ENCODE measurements around the gene OSTN. TPM values are rescaled to one million over a fixed set of nuclear protein-coding genes. Genes with fewer than 3 reads are reported as not detected.
"Not testable (repeated sequence)": the region's sequence is repeated elsewhere in the genome, so short reads cannot be mapped to it uniquely, and the experiment has no call there.

OSTN gene
- total RNA-seq, 2 experiments from 2014 or later = not detected

- ChIA-PET POLR2A (no interaction called here), CTCF (no interaction called here)
- no peak overlapping the region for H3K27ac Mint-ChIP-seq
- no peak for TF ChIP-seq CTCF (IDR thresholded peaks at IDR 0.05)
- H3K36me3 Mint-ChIP-seq (ENCODE audit: low read depth) = no peaks in the 10 kb centered on the region
- H3K27me3 Mint-ChIP-seq = peaks cover 2% of the 10 kb centered on the region
- no peak for ATAC-seq
- no peak overlapping the region for H3K4me3 Mint-ChIP-seq
- intact Hi-C loops (cut with micrococcal nuclease) = no loop called here
- no peaks in the 10 kb centered on the region for H3K9me3 Mint-ChIP-seq
- no peaks in the 10 kb centered on the region for H3K4me1 Mint-ChIP-seq (ENCODE audit: low read depth)
- DNase-seq = no peak
Measured at GRCh38 chr3:191269289-191270085, 70.4 kb downstream of the OSTN start.

GRCh38 chr3:191275244-191275643 lies 76.2 kb downstream of the OSTN start:
- H3K9me3 Mint-ChIP-seq; H3K4me3 Mint-ChIP-seq; H3K27ac Mint-ChIP-seq; H3K4me1 Mint-ChIP-seq (ENCODE audit: low read depth); DNase-seq; H3K36me3 Mint-ChIP-seq (ENCODE audit: low read depth); H3K27me3 Mint-ChIP-seq; ATAC-seq; POLR2A ChIA-PET; intact Hi-C loops (cut with micrococcal nuclease); CTCF ChIA-PET: not testable (repeated sequence)

- intact Hi-C loops (cut with micrococcal nuclease) = no loop called here
- DNase-seq (no peak), ATAC-seq (no peak)
- Mint-ChIP-seq H3K27ac (no peak overlapping the region), H3K9me3 (no peaks in the 10 kb centered on the region), H3K4me3 (no peak overlapping the region), H3K36me3 (ENCODE audit: low read depth) (no peaks in the 10 kb centered on the region), H3K27me3 (peaks cover 3% of the 10 kb centered on the region), H3K4me1 (ENCODE audit: low read depth) (no peaks in the 10 kb centered on the region)
- ChIA-PET POLR2A (no interaction called here), CTCF (no interaction called here)
- no peak for TF ChIP-seq CTCF (IDR thresholded peaks at IDR 0.05)
Measured at GRCh38 chr3:191275751-191276150, 76.7 kb downstream of the OSTN start.

GRCh38 chr3:191280111-191280510 lies 81.1 kb downstream of the OSTN start:
- Mint-ChIP-seq H3K36me3 (ENCODE audit: low read depth) (no peaks in the 10 kb centered on the region), H3K27ac (no peak overlapping the region), H3K4me1 (ENCODE audit: low read depth) (no peaks in the 10 kb centered on the region), H3K27me3 (peaks cover 2% of the 10 kb centered on the region), H3K9me3 (peaks cover under 1% of the 10 kb centered on the region), H3K4me3 (no peak overlapping the region)
- intact Hi-C loops (cut with micrococcal nuclease) = no loop called here
- POLR2A ChIA-PET = no interaction called here
- no peak for TF ChIP-seq CTCF (IDR thresholded peaks at IDR 0.05)
- no peak for ATAC-seq
- CTCF ChIA-PET = interaction anchor here (1.3 kb wide), 1 partner anchor 16 kb away, joined by 3 read pairs; no protein-coding TSS in a partner anchor
- no peak for DNase-seq

- Mint-ChIP-seq H3K27ac (no peak overlapping the region), H3K9me3 (peaks cover 2% of the 10 kb centered on the region), H3K4me3 (no peak overlapping the region), H3K4me1 (ENCODE audit: low read depth) (no peaks in the 10 kb centered on the region), H3K27me3 (peaks cover 2% of the 10 kb centered on the region), H3K36me3 (ENCODE audit: low read depth) (no peaks in the 10 kb centered on the region)
- intact Hi-C loops (cut with micrococcal nuclease) = no loop called here
- ChIA-PET POLR2A (no interaction called here), CTCF (interaction anchor here (1.3 kb wide), 1 partner anchor 16 kb away, joined by 3 read pairs; no protein-coding TSS in a partner anchor)
- DNase-seq = no peak
- TF ChIP-seq CTCF (IDR thresholded peaks at IDR 0.05) = no peak
- no peak for ATAC-seq
Measured at GRCh38 chr3:191280882-191281281, 81.8 kb downstream of the OSTN start.

Data from activated CD8-positive, alpha-beta T cell treated with anti-CD3 and anti-CD28 coated beads for 36 hours (primary cell).